Measurements from ENCODE around the gene CCDC116.

GRCh38 chr22:21651521-21652009 is 19.0 kb downstream of the CCDC116 start:
- TF ChIP-seq CTCF (IDR thresholded peaks at IDR 0.05): no peak
- no peak for TF ChIP-seq POLR2A (IDR thresholded peaks at IDR 0.05)

Measured in uterus (tissue), 2 donors.